AG04449 (cell line): ENCODE results near the gene GABRG3.

ENCODE experiments used
- CTCF ChIA-PET: fragments of 350-600 bp; formaldehyde crosslinking; extraction: SDS; loops from one replicate; lab custom pipeline; 2021; ENCODE audit warnings: antibody characterized with exemption; lab: Yijun Ruan, JAX
- POLR2A ChIA-PET: fragments of 400-600, 350-600 bp; formaldehyde crosslinking; extraction: SDS; loops from one replicate; lab custom pipeline; 2020; ENCODE audit warnings: antibody characterized with exemption, inconsistent platforms; lab: Yijun Ruan, JAX
- DNase-seq: peaks from one replicate; pipeline ENCODE4 v3.0.0-alpha.2; 2010; ENCODE audit warnings: low read depth, low spot score
- H3K4me3 ChIP-seq: 2 replicates; pipeline ENCODE4 v1.5.1; 2011; ENCODE audit warnings: low read depth, mild to moderate bottlenecking, control low read depth, low read length
- CTCF ChIP-seq: IDR thresholded peaks from one replicate; pipeline ENCODE4 v1.5.1; 2011; ENCODE audit warnings: mild to moderate bottlenecking, moderate library complexity, low read length, control low read depth, inconsistent platforms; ENCODE audit not compliant: insufficient read depth; ENCODE audit errors: missing control alignments

The GABRG3 gene

GRCh38 chr15:27506752-27507151 lies 535.8 kb downstream of the GABRG3 start:
- POLR2A ChIA-PET, result no interaction called here
- H3K4me3 ChIP-seq, result no peak overlapping the region
- CTCF ChIA-PET, result no interaction called here

GRCh38 chr15:27509014-27509413 lies 538.0 kb downstream of the GABRG3 start:
- ChIA-PET CTCF (no interaction called here), POLR2A (no interaction called here)
- DNase-seq, result no peak
- no peak overlapping the region for H3K4me3 ChIP-seq
- no peak for TF ChIP-seq CTCF

More at GRCh38 chr15:27506752-27507151, 535.8 kb downstream of the GABRG3 start:
- no peak for TF ChIP-seq CTCF
- no peak for DNase-seq

GRCh38 chr15:27512281-27513001 lies 541.5 kb downstream of the GABRG3 start:
- ChIA-PET CTCF (no interaction called here), POLR2A (no interaction called here)
- no peak overlapping the region for H3K4me3 ChIP-seq
- DNase-seq, result no peak
- TF ChIP-seq CTCF, result no peak

GRCh38 chr15:27514526-27514925 lies 543.5 kb downstream of the GABRG3 start:
- no peak for TF ChIP-seq CTCF
- no peak for DNase-seq
- H3K4me3 ChIP-seq, result no peak overlapping the region
- POLR2A ChIA-PET, result no interaction called here
- CTCF ChIA-PET, result no interaction called here

GRCh38 chr15:27527490-27528067 lies 556.6 kb downstream of the GABRG3 start:
- TF ChIP-seq CTCF, result no peak
- POLR2A ChIA-PET, result no interaction called here
- no peak for DNase-seq
- H3K4me3 ChIP-seq, result no peak overlapping the region
- CTCF ChIA-PET, result no interaction called here

GRCh38 chr15:27529399-27529798 lies 558.4 kb downstream of the GABRG3 start:
- no peak for TF ChIP-seq CTCF
- POLR2A ChIA-PET, result no interaction called here
- no peak overlapping the region for H3K4me3 ChIP-seq
- DNase-seq, result no peak
- CTCF ChIA-PET, result no interaction called here
